ENCODE data around the gene SLC48A1. TPM values are rescaled to one million over a fixed set of nuclear protein-coding genes. Genes with fewer than 3 reads are reported as not detected.

The SLC48A1 gene
- total RNA-seq, 1 experiment from 2014 or later: 20.0 TPM

DNA sequence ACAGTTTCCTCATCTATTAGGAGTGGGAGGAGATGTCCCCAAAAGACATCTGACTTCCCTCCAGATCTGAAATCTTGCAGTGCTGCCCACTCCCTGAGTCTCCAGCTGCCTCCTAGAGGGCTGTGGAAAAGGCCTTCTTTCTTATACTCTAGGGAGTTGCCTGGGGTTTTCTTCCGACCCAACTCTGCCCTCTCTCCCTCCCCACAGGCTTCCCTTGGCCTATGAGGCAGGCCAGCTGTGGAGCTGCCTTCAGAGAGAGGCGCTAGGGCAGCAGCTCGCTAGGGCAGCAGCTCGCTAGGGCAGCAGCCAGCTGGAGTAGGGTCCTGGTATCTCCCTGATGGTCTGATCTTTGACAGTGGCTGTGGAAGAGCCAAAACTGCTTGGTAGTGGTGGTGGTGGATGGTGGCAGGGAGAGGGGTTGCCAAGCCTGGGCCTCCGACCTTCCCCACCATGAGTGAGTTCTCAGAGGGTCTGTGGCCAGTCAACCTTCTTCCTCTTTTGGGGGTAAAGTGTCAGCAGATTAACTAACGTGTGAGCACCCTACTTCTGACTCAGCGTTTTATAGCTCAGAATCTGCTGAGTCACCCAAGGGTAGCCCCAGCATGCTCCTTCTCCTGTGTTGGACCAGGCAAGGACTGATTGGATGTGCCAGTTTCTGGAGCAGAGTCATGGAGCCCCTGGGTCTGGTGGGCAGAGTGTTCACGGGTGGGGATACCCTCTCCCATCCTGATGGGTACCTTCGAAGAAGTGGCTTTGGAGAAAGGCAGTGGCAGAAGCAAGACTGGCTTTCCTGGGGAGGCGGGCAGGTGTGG, 2.3 kb downstream of the SLC48A1 start (continued):
- TF ChIP-seq RAD21 (IDR thresholded peaks at IDR 0.05; ENCODE audit: low read depth) (no peak), POLR2A (IDR thresholded peaks at IDR 0.05; ENCODE audit: borderline replicate concordance, extremely low read depth, insufficient read depth, insufficient read length) (no peak)

DNA sequence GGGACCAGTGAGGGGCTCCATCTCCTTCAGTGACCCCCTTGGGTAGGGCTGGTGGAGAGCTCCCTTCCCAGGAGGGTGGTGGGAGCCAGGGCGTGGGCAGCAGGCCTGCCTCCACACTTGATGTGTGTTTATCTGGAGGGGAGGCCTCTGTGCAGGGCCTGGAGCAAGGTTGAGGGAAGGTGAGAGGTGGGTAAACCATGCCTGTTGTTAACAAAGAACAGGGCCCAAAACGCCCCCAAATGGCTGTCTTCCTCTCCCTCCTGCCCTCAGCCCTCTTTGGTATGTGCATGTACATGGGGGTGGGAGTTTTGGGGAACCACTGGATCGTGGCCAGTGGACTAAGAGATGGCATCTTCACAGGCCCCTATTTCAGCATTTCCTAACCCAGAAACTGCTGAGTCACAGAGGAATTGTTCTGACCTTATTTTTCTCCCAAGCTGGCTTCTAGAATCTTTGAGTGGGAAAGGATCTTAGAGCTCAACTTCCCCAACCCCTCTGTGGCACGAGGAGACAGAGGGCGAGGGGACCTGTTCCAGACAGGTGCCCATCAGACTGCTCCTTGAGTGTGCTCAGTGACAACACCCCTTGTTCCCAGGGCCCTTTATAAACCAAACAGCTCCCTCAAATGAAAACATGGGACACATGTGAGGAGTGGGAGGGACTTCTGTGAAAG, 3.6 kb downstream of the SLC48A1 start:
- Histone ChIP-seq H3K27me3 (ENCODE audit: insufficient read depth, low read length) (no peaks in the 10 kb centered on the region), H3K4me2 (ENCODE audit: low read length) (no peak overlapping the region), H2AFZ (ENCODE audit: low read depth, low read length, poor library complexity, severe bottlenecking) (no peak overlapping the region), H3K4me3 (replicated peaks in 1 of 2; ENCODE audit: low read depth in 1 of 2, low read length in 2 of 2) (no peak overlapping the region), H4K20me1 (ENCODE audit: insufficient read depth) (no peaks in the 10 kb centered on the region), H3K9me3 (ENCODE audit: control insufficient read depth in 1 of 2, insufficient read depth in 1 of 2, low read depth in 1 of 2, low read length in 2 of 2) (no peaks in the 10 kb centered on the region), H3K9ac (ENCODE audit: low read length) (no peak overlapping the region), H3K9me2 (ENCODE audit: insufficient read depth) (no peaks in the 10 kb centered on the region), H3K4me1 (ENCODE audit: control insufficient read depth in 1 of 2, insufficient read depth in 2 of 2, low read length in 2 of 2) (peaks cover 19 to 51% of the 10 kb centered on the region in 2 experiments), H3K79me2 (ENCODE audit: insufficient read depth, low read length) (peaks cover 24% of the 10 kb centered on the region), H3K27ac (ENCODE audit: low read depth, low read length) (no peak overlapping the region), H3K36me3 (ENCODE audit: control insufficient read depth in 1 of 2, insufficient read depth in 2 of 2, low read length in 2 of 2) (no peaks in the 10 kb centered on the region)
- POLR2A ChIA-PET: no interaction called here
- intact Hi-C loops (cut with micrococcal nuclease): loop anchor here (5.0 to 10.0 kb wide), 2 partner anchors 61 to 742 kb away; no protein-coding TSS in a partner anchor
- RAD21 ChIA-PET (ENCODE audit: low non-redundant PET in 1 of 2, low total read pairs in 2 of 2, uncharacterized antibody in 2 of 2, unreplicated experiment in 2 of 2): interaction anchor here (1.0 to 1.7 kb wide), 3 partner anchors 22 to 61 kb away, joined by 3 to 6 read pairs (median 3); no protein-coding TSS in a partner anchor
- TF ChIP-seq EZH2 (IDR thresholded peaks at IDR 0.05) (no peak), EGR1 (IDR thresholded peaks at IDR 0.05; ENCODE audit: low read depth) (no peak), EZH2phosphoT487 (IDR thresholded peaks at IDR 0.05; ENCODE audit: borderline replicate concordance) (no peak), TCF7L2 (IDR thresholded peaks at IDR 0.05; ENCODE audit: borderline replicate concordance, extremely low read depth, insufficient read depth, insufficient read length) (no peak), FOSL1 (IDR thresholded peaks at IDR 0.05; ENCODE audit: low read depth) (no peak)
- TF ChIP-seq, protein P1, sequence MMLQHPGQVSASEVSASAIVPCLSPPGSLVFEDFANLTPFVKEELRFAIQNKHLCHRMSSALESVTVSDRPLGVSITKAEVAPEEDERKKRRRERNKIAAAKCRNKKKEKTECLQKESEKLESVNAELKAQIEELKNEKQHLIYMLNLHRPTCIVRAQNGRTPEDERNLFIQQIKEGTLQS (IDR thresholded peaks at IDR 0.05): no peak
- CTCF ChIA-PET: interaction anchor here (3.3 to 5.4 kb wide), 4 partner anchors 9 to 61 kb away, joined by 25 to 70 read pairs (median 28); no protein-coding TSS in a partner anchor
- BruUV-seq (replicated peaks): no TSS peak
- DNase-seq (ENCODE audit: low read depth, low spot score) (no peak), ATAC-seq (no peak)
